Esophagus muscularis mucosa (tissue), 4 donors: ENCODE measurements around the gene PCARE. TPM values are rescaled to one million over a fixed set of nuclear protein-coding genes. Genes with fewer than 3 reads are reported as not detected.

Experiments used
- DNase-seq: peaks from one replicate; pipeline ENCODE4 v3.0.0-alpha.2; 2017; ENCODE audit errors: extremely low spot score
- H3K27ac ChIP-seq, 4 donors: fragments of 200-600 bp; sonication (generic); replicated peaks in 1 of 4; 1 replicate in 3 of 4; 2 replicates in 1 of 4; pipeline ENCODE4 v1.5.1; 2016 to 2019; ENCODE audit warnings: mild to moderate bottlenecking in 1 of 4
- H3K27me3 ChIP-seq, 4 donors: fragments of 200-600 bp; sonication (generic); one replicate each; pipeline versions ENCODE4 v1.5.1 to v1.6.0; 2016 to 2019
- H3K36me3 ChIP-seq, 4 donors: fragments of 200-600 bp; sonication (generic); one replicate each; pipeline ENCODE4 v1.5.1; 2016 to 2019
- H3K4me1 ChIP-seq, 4 donors: fragments of 200-600 bp; sonication (generic); one replicate each; pipeline ENCODE4 v1.5.1; 2016 to 2019
- H3K4me3 ChIP-seq, 4 donors: fragments of 200-600 bp; sonication (generic); 1 replicate in 2 of 4; 2 replicates in 2 of 4; pipeline ENCODE4 v1.5.1; 2016 to 2019; ENCODE audit warnings: mild to moderate bottlenecking in 4 of 4, moderate library complexity in 1 of 4
- H3K9me3 ChIP-seq, 4 donors: fragments of 200-600 bp; sonication (generic); 1 replicate in 3 of 4; 2 replicates in 1 of 4; pipeline ENCODE4 v1.5.1; 2016 to 2019
- CTCF ChIP-seq, 3 experiments: fragments of 200-600 bp in 2 of 3; fragments of 450-650 bp in 1 of 3; sonication (generic) in 2 of 3; IDR thresholded peaks; one replicate each; pipeline ENCODE4 v1.5.1; 2017 to 2019; ENCODE audit warnings: antibody characterized with exemption in 3 of 3, mild to moderate bottlenecking in 2 of 3, moderate library complexity in 1 of 3
- EP300 ChIP-seq: sonication (generic); formaldehyde crosslinking; IDR thresholded peaks from one replicate; pipeline ENCODE4 v1.6.1; 2017; ENCODE audit warnings: antibody characterized with exemption
- POLR2A ChIP-seq: fragments of 450-650 bp; IDR thresholded peaks from one replicate; pipeline ENCODE4 v1.6.1; 2017; ENCODE audit warnings: antibody characterized with exemption, moderate library complexity, mild to moderate bottlenecking, low read depth
- POLR2AphosphoS5 ChIP-seq, 2 donors: sonication (generic); formaldehyde crosslinking; IDR thresholded peaks; one replicate each; pipeline ENCODE4 v1.6.1; 2017; ENCODE audit warnings: antibody characterized with exemption in 2 of 2
- WGBS: methylation state at CpG from one replicate; pipeline ENCODE4 v1.1.5; 2018; 5-methylcytosine and 5-hydroxymethylcytosine counted together
- intact Hi-C: fragments of 100-400 bp; cut with DNase I; formaldehyde crosslinking; loops from one replicate; pipeline ENCODE4 v1.15.1; 2023
- total RNA-seq, 4 donors: library from RNA; depleted of rRNA; stranded (reverse); fragments of >200 nt; gene quantifications; one replicate each; pipeline versions ENCODE4 v1.1.0 to v1.2.1, GENCODE V29; 2016

Gene PCARE
- total RNA-seq, 4 donors from 2014 or later: not detected

- no peak for DNase-seq
- Histone ChIP-seq H3K27me3 (no peaks in the 10 kb centered on the region), H3K36me3 (no peaks in the 10 kb centered on the region), H3K9me3 (peaks cover 0 to 13% (median 5%) of the 10 kb centered on the region in 4 donors), H3K27ac (no peak overlapping the region), H3K4me3 (no peak overlapping the region), H3K4me1 (peaks cover 0 to 9% (median 4%) of the 10 kb centered on the region in 4 donors)
- intact Hi-C loops: no loop called here
- WGBS: 33% methylated on average over 13 of the region's 14 CpGs
- TF ChIP-seq POLR2AphosphoS5 (IDR thresholded peaks at IDR 0.05) (peak; percentile 18 to 27), EP300 (no peak), CTCF (IDR thresholded peaks at IDR 0.05) (no peak)
Observed at GRCh38 chr2:29075894-29076705, 1.8 kb upstream of the PCARE start.

- peaks cover 0 to 6% (median 0%) of the 10 kb centered on the region in 4 donors for H3K9me3 ChIP-seq
- intact Hi-C loops: no loop called here
- H3K4me3 ChIP-seq: no peak overlapping the region
- DNase-seq: no peak
- no peaks in the 10 kb centered on the region for H3K27me3 ChIP-seq
- TF ChIP-seq POLR2AphosphoS5 (IDR thresholded peaks at IDR 0.05) (no peak), CTCF (IDR thresholded peaks at IDR 0.05) (no peak), POLR2A (no peak), EP300 (no peak)
- no peak overlapping the region for H3K27ac ChIP-seq
- no peaks in the 10 kb centered on the region for H3K36me3 ChIP-seq
- peaks cover 0 to 9% (median 4%) of the 10 kb centered on the region in 4 donors for H3K4me1 ChIP-seq
- WGBS: 77% methylated on average over 4 of the region's 4 CpGs
Observed at GRCh38 chr2:29073933-29074332, 390 bp downstream of the PCARE start.

GRCh38 chr2:29072971-29073725 is 1.2 kb downstream of the PCARE start:
- Histone ChIP-seq H3K9me3 (no peaks in the 10 kb centered on the region), H3K36me3 (no peaks in the 10 kb centered on the region), H3K4me3 (no peak overlapping the region), H3K27ac (no peak overlapping the region), H3K4me1 (peaks cover 0 to 9% (median 4%) of the 10 kb centered on the region in 4 donors), H3K27me3 (no peaks in the 10 kb centered on the region)
- intact Hi-C loops: no loop called here
- WGBS: 89% methylated on average over 12 of the region's 12 CpGs
- TF ChIP-seq CTCF (IDR thresholded peaks at IDR 0.05) (no peak), EP300 (no peak), POLR2AphosphoS5 (IDR thresholded peaks at IDR 0.05) (no peak), POLR2A (no peak)
- no peak for DNase-seq

- Histone ChIP-seq H3K4me3 (no peak overlapping the region), H3K27me3 (no peaks in the 10 kb centered on the region), H3K9me3 (no peaks in the 10 kb centered on the region), H3K27ac (no peak overlapping the region), H3K4me1 (peaks cover 0 to 9% (median 4%) of the 10 kb centered on the region in 4 donors), H3K36me3 (no peaks in the 10 kb centered on the region)
- no peak for TF ChIP-seq POLR2AphosphoS5 (IDR thresholded peaks at IDR 0.05)
- TF ChIP-seq POLR2A: no peak
- TF ChIP-seq CTCF (IDR thresholded peaks at IDR 0.05): no peak
- TF ChIP-seq EP300: no peak
- intact Hi-C loops: no loop called here
- WGBS: 93% methylated on average over 8 of the region's 8 CpGs
- DNase-seq: no peak
Observed at GRCh38 chr2:29072251-29072650, 2.1 kb downstream of the PCARE start.
